Measurements from ENCODE around the gene GALNT12. TPM values are rescaled to one million over a fixed set of nuclear protein-coding genes. Genes with fewer than 3 reads are reported as not detected.

The GALNT12 gene
- total RNA-seq, 3 donors from 2014 or later: 2.6 to 6.6 (median 3.9) TPM

DNA sequence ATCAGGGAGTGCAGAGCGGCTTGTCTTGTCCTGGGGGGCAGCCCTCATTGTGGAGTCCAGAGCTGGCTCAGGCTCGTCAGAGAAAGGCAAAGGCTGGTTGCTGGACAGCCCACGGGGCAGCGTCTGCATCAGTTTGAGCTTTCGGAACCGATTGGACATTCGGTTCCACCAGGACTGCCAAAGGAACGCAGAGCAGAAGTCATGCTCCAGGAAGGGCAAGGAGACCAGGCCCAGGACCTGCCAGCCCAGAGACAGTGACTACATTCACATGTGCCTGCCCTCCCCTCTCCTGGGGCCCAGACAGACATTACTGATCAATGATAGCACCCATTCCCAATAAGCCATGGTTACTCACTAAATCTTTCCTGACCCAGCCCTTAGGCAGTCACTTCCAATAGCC, 29.2 kb upstream of the GALNT12 start:
- intact Hi-C loops (cut with DNase I; ENCODE audit: low total_unique reads): no loop called here
- Histone ChIP-seq H3K4me1 (no peaks in the 10 kb centered on the region), H3K36me3 (no peaks in the 10 kb centered on the region), H3K9me3 (no peaks in the 10 kb centered on the region), H3K4me3 (no peak overlapping the region), H3K27ac (no peak overlapping the region), H3K27me3 (no peaks in the 10 kb centered on the region)
- TF ChIP-seq, protein P1, sequence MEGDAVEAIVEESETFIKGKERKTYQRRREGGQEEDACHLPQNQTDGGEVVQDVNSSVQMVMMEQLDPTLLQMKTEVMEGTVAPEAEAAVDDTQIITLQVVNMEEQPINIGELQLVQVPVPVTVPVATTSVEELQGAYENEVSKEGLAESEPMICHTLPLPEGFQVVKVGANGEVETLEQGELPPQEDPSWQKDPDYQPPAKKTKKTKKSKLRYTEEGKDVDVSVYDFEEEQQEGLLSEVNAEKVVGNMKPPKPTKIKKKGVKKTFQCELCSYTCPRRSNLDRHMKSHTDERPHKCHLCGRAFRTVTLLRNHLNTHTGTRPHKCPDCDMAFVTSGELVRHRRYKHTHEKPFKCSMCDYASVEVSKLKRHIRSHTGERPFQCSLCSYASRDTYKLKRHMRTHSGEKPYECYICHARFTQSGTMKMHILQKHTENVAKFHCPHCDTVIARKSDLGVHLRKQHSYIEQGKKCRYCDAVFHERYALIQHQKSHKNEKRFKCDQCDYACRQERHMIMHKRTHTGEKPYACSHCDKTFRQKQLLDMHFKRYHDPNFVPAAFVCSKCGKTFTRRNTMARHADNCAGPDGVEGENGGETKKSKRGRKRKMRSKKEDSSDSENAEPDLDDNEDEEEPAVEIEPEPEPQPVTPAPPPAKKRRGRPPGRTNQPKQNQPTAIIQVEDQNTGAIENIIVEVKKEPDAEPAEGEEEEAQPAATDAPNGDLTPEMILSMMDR (IDR thresholded peaks at IDR 0.05): no peak
- TF ChIP-seq POLR2AphosphoS5 (IDR thresholded peaks at IDR 0.05) (no peak), POLR2A (IDR thresholded peaks at IDR 0.05) (no peak)
- no peak for DNase-seq (ENCODE audit: low spot score in 2 of 2)

DNA sequence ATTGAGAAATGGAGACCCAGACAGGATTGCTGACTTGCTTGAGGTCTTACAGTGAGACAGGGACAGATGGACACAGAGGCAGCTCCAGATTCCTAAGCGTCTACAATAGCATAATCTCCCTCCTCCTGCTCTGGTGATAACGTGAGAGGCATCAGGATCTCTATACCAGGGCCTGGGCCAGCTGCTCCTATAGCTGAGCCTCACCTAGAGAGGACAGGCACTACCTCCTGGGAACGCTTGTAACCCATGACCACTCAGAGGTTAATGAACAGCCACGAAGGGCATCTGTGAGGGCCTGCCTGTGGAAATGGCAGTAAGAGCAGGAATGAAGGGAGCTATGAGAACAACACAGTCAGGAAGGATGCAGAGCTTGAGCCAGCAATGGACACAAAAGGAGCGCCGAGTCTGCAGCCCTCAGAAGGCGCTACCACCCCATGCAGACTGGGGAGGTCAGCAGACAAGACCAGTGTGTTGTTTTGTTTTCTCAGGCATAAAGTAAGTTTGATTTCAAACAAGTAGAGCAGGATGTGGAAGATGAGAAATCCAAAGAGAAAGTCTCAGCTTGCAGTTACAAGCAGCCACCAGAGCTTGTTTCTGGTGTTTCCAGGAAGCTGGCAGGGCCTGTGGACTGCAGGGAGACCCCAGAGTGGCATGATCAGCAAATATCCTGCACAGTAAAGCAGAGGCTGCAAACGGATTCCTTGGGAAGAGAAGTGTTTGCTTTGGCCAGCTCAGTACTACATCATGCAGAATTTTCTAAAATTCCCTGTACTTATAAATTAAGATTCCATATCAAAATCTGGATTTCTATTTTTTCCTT, 28.5 kb upstream of the GALNT12 start:
- H3K36me3 ChIP-seq: no peaks in the 10 kb centered on the region

DNA sequence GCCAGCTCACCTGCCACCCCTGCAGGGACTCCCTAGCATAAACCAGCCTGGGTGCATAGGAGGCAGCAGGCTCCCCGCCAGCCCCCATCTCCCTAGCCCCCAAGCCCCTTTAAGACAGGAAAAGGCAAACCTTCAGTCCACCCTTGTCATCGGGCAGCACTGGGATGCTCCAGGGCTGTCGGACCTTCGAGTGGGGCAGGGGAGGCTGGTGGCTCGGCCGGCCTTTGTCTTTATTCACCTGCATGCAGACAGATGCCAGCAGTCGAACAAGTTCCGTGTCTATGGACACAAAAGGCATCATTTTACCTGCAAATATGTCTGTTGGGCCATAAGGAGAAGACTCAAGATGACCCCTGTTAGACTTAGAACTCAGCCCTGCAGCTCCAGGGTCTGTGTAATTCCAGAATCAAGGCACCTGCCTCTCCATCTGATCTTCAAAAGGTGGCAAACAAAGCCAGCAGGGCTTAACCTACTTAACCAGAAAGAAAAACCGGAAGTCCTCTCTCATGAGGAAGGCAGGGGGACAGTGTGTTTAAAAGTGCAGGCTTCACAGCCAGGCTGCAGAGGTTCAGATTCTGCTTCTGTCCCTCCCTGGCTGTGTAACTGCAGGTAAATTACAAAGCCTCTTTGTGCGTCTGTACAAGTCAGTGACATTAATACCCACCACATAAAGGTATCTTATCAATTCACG, 27.3 kb upstream of the GALNT12 start:
- H3K4me1 ChIP-seq: no peaks in the 10 kb centered on the region
- no peaks in the 10 kb centered on the region for H3K27me3 ChIP-seq
- no peak overlapping the region for H3K27ac ChIP-seq
- H3K36me3 ChIP-seq: no peaks in the 10 kb centered on the region
- H3K4me3 ChIP-seq: no peak overlapping the region
- H3K9me3 ChIP-seq: no peaks in the 10 kb centered on the region
- DNase-seq (ENCODE audit: low spot score in 2 of 2): no peak
- intact Hi-C loops (cut with DNase I; ENCODE audit: low total_unique reads): no loop called here
- TF ChIP-seq, protein P1 (IDR thresholded peaks at IDR 0.05): no peak
- TF ChIP-seq POLR2AphosphoS5 (IDR thresholded peaks at IDR 0.05) (no peak), POLR2A (IDR thresholded peaks at IDR 0.05) (no peak)

More for the DNA sequence above, 28.5 kb upstream of the GALNT12 start:
- H3K4me1 ChIP-seq: no peaks in the 10 kb centered on the region
- TF ChIP-seq, protein P1 (IDR thresholded peaks at IDR 0.05): no peak
- TF ChIP-seq POLR2A (IDR thresholded peaks at IDR 0.05): no peak
- H3K4me3 ChIP-seq: no peak overlapping the region
- H3K9me3 ChIP-seq: no peaks in the 10 kb centered on the region
- no peak overlapping the region for H3K27ac ChIP-seq
- no peaks in the 10 kb centered on the region for H3K27me3 ChIP-seq
- no peak for DNase-seq (ENCODE audit: low spot score in 2 of 2)
- intact Hi-C loops (cut with DNase I; ENCODE audit: low total_unique reads): no loop called here

DNA sequence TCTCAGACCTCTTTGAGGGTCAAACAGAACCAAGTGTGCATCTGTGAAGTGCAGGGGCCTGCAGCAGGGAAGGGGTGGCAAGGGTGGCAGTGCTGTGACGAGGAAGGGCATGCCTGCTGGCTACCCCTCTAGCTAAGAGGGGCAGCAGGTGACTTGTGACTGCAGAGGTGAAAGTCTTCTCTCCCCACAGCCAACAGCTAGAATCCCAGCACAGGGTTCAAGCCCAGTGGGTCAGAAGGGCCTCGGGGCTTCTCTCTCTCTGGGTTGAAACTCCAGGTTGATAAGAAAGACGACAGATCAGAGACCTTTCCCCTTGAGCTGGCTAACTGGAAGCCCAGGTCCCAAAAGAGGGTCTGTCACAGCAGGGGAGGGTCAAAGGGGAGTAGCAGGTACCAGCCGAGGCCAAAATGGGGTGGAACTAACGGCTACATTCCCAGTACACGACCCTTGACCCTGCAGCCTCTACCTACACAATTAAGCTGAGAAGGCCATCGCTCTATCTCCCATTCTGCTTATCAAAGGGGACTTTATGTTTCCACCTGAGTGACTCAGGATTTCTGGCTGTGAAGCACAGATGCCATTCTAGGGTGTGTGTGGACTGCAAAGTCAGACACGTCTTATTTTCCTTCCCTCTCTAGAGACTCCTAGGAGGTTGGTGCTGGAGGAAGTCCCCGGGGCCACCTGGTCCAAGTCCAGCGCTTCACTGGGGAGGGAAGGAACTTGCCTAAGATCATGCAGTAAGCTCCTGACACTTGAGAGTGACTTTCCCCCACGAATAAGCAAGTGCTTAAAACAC, 25.7 kb upstream of the GALNT12 start:
- H3K27ac ChIP-seq: no peak overlapping the region
- intact Hi-C loops (cut with DNase I; ENCODE audit: low total_unique reads): no loop called here
- no peaks in the 10 kb centered on the region for H3K4me1 ChIP-seq
- H3K9me3 ChIP-seq: no peaks in the 10 kb centered on the region
- no peak for DNase-seq (ENCODE audit: low spot score in 2 of 2)
- TF ChIP-seq, protein P1 (IDR thresholded peaks at IDR 0.05): no peak
- TF ChIP-seq POLR2AphosphoS5 (IDR thresholded peaks at IDR 0.05) (no peak), POLR2A (IDR thresholded peaks at IDR 0.05) (no peak)
- no peak overlapping the region for H3K4me3 ChIP-seq
- no peaks in the 10 kb centered on the region for H3K27me3 ChIP-seq
- H3K36me3 ChIP-seq: no peaks in the 10 kb centered on the region

Measured in breast epithelium (tissue), 4 donors.